Glutamatergic neuron (in vitro differentiated cells): ENCODE results near the gene AKR1C4. TPM values are rescaled to one million over a fixed set of nuclear protein-coding genes. Genes with fewer than 3 reads are reported as not detected.

Experiments used
- DNase-seq: peaks from one replicate; pipeline ENCODE4 v3.0.0; 2022
- H3K27ac Mint-ChIP-seq: one replicate; pipeline ENCODE4 v1.8.0; 2020; ENCODE audit warnings: mild to moderate bottlenecking, mixed read lengths, inconsistent platforms; ENCODE audit not compliant: unreplicated experiment
- H3K27me3 Mint-ChIP-seq: one replicate; pipeline ENCODE4 v1.8.0; 2020; ENCODE audit warnings: mild to moderate bottlenecking, moderate library complexity, mixed read lengths, inconsistent platforms; ENCODE audit not compliant: unreplicated experiment
- H3K36me3 Mint-ChIP-seq: one replicate; pipeline ENCODE4 v1.8.0; 2020; ENCODE audit warnings: mild to moderate bottlenecking, mixed read lengths, inconsistent platforms; ENCODE audit not compliant: unreplicated experiment
- H3K4me1 Mint-ChIP-seq: one replicate; pipeline ENCODE4 v1.8.0; 2020; ENCODE audit warnings: mild to moderate bottlenecking, low read depth, mixed read lengths, inconsistent platforms; ENCODE audit not compliant: unreplicated experiment
- H3K4me3 Mint-ChIP-seq: one replicate; pipeline ENCODE4 v1.8.0; 2020; ENCODE audit warnings: mild to moderate bottlenecking, mixed read lengths, inconsistent platforms; ENCODE audit not compliant: unreplicated experiment
- H3K9me3 Mint-ChIP-seq: one replicate; pipeline ENCODE4 v1.8.0; 2020; ENCODE audit warnings: mild to moderate bottlenecking, moderate library complexity, mixed read lengths, inconsistent platforms; ENCODE audit not compliant: unreplicated experiment
- CTCF ChIP-seq: fragments of 200-600 bp; sonication (generic); IDR thresholded peaks from one replicate; pipeline ENCODE4 v1.5.0; 2021; ENCODE audit not compliant: partially characterized antibody, unreplicated experiment
- total RNA-seq: library from RNA; stranded (reverse); fragmentation: NEBNext Ultra II Directional; extraction: Animal tissue kit (Norgen Biotek cat#: 25700); gene quantifications from one replicate; pipeline ENCODE4 v1.2.1, GENCODE V29; 2021; ENCODE audit not compliant: unreplicated experiment

Gene AKR1C4
- total RNA-seq, 1 donor from 2014 or later: not detected

DNA sequence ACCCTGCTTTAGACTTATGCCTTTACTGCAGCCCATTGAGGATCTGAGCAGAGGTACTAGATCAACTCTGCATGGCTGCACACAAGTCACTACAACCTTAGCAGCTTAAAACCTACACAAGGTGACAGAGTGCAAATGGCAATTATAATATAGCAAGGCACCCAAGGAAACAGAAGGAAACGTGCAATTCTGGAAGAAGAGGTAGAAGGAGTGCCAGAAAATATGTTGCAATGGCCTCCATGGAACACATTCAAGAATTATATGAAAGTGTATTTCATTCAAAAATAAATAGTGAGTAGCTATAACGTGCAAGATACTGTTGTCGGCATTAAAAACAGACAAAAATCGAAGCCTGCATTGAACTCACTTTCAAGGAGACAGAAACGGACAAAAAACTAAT is 8.8 kb upstream of the AKR1C4 start:
- no peak for TF ChIP-seq CTCF

GRCh38 chr10:5188358-5188757 is 8.3 kb upstream of the AKR1C4 start:
- no peak for DNase-seq
- Mint-ChIP-seq H3K27me3 (no peaks in the 10 kb centered on the region), H3K4me3 (no peak overlapping the region), H3K9me3 (no peaks in the 10 kb centered on the region), H3K27ac (no peak overlapping the region), H3K36me3 (no peaks in the 10 kb centered on the region), H3K4me1 (no peaks in the 10 kb centered on the region)
- no peak for TF ChIP-seq CTCF

More for the DNA sequence above, 8.8 kb upstream of the AKR1C4 start:
- Mint-ChIP-seq H3K9me3 (no peaks in the 10 kb centered on the region), H3K27ac (no peak overlapping the region), H3K36me3 (no peaks in the 10 kb centered on the region), H3K4me1 (no peaks in the 10 kb centered on the region), H3K27me3 (no peaks in the 10 kb centered on the region), H3K4me3 (no peak overlapping the region)
- no peak for DNase-seq

GRCh38 chr10:5194431-5194830 is 2.2 kb upstream of the AKR1C4 start:
- no peaks in the 10 kb centered on the region for H3K4me1 Mint-ChIP-seq
- H3K27me3 Mint-ChIP-seq: no peaks in the 10 kb centered on the region
- H3K9me3 Mint-ChIP-seq: no peaks in the 10 kb centered on the region
- H3K27ac Mint-ChIP-seq: no peak overlapping the region
- TF ChIP-seq CTCF: no peak
- H3K36me3 Mint-ChIP-seq: no peaks in the 10 kb centered on the region
- H3K4me3 Mint-ChIP-seq: no peak overlapping the region
- DNase-seq: no peak

GRCh38 chr10:5195727-5196374 is 786 bp upstream of the AKR1C4 start:
- H3K36me3 Mint-ChIP-seq: no peaks in the 10 kb centered on the region
- H3K27ac Mint-ChIP-seq: no peak overlapping the region
- H3K4me1 Mint-ChIP-seq: no peaks in the 10 kb centered on the region
- no peak for TF ChIP-seq CTCF
- DNase-seq: no peak
- no peaks in the 10 kb centered on the region for H3K9me3 Mint-ChIP-seq
- H3K4me3 Mint-ChIP-seq: no peak overlapping the region
- no peaks in the 10 kb centered on the region for H3K27me3 Mint-ChIP-seq

- H3K9me3 Mint-ChIP-seq: no peaks in the 10 kb centered on the region
- DNase-seq: no peak
- no peak overlapping the region for H3K27ac Mint-ChIP-seq
- H3K4me1 Mint-ChIP-seq: no peaks in the 10 kb centered on the region
- H3K27me3 Mint-ChIP-seq: no peaks in the 10 kb centered on the region
- no peak overlapping the region for H3K4me3 Mint-ChIP-seq
- H3K36me3 Mint-ChIP-seq: no peaks in the 10 kb centered on the region
- TF ChIP-seq CTCF: no peak
Observed at GRCh38 chr10:5198386-5198785, 1.7 kb downstream of the AKR1C4 start.
